IPS DF 6.9 (cell line): ENCODE data around the gene IFNLR1.

ENCODE experiments used
- DNase-seq: peaks from one replicate; pipeline ENCODE4 v3.0.0-alpha.2; 2013; ENCODE audit warnings: low read depth, low spot score
- H3K27ac ChIP-seq: one replicate; pipeline ENCODE4 v1.5.1; 2013; ENCODE audit warnings: low read length, control low read depth
- H3K27me3 ChIP-seq: 2 replicates; pipeline ENCODE4 v1.6.1; 2013; ENCODE audit warnings: mild to moderate bottlenecking, low read length; ENCODE audit not compliant: control insufficient read depth, insufficient read depth
- H3K36me3 ChIP-seq: 2 replicates; pipeline ENCODE4 v1.6.1; 2013; ENCODE audit warnings: low read length; ENCODE audit not compliant: control insufficient read depth, insufficient read depth
- H3K4me1 ChIP-seq: 2 replicates; pipeline ENCODE4 v1.6.1; 2013; ENCODE audit warnings: low read length; ENCODE audit not compliant: control insufficient read depth, insufficient read depth
- H3K4me3 ChIP-seq: 2 replicates; pipeline ENCODE4 v1.5.1; 2013; ENCODE audit warnings: mild to moderate bottlenecking, low read length
- H3K9me3 ChIP-seq: 2 replicates; pipeline ENCODE4 v1.6.1; 2013; ENCODE audit warnings: low read length, inconsistent platforms; ENCODE audit not compliant: control insufficient read depth, insufficient read depth
- WGBS: extraction: QIAGEN DNeasy Blood & Tissue Kit; methylation state at CpG from one replicate; pipeline ENCODE4 v1.1.7; 2013; ENCODE audit warnings: mixed read lengths, missing lambda C conversion rate; ENCODE audit not compliant: insufficient read length, insufficient coverage; 5-methylcytosine and 5-hydroxymethylcytosine counted together

IFNLR1 gene

DNA sequence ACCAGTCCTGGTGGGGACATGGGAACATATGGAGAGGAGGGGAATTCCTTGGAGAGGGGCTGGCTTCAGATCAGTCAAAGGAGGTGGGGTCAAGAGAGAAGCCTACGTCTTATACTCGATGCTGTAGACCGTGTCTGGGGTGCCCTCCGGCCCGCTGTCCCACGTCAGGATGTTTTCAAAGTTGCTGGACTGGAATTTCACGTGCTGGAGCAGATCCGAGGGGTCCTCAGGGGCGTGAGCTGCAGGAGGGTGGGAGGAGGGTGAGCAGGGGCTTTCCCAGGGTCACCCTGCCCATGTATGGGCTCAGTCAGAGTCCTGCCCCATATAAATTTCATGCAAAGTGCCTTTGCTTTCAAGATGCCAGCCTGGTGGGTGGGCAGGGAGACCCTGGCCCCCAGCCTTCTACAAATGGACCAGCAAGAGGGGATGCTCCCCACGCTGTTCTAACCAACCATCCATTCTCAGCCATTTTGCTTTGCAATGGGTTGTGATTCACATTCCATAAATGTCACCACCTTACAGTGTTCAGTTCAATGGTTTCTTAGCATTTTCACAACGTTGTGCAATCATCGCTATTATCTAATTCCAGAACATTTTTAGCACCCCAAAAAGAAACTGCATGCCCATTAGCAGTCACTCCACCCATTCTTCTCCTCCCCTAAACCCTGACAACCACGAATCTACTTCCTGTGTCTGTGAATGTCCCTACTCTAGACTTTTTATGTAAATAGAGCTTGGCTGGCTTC is 48.4 kb downstream of the IFNLR1 start:
- H3K4me3 ChIP-seq: no peak overlapping the region
- no CpG with 5 or more reads among the region's 13 CpGs for WGBS
- H3K27ac ChIP-seq: no peak overlapping the region
- no peaks in the 10 kb centered on the region for H3K4me1 ChIP-seq
- H3K9me3 ChIP-seq: no peaks in the 10 kb centered on the region
- no peaks in the 10 kb centered on the region for H3K36me3 ChIP-seq
- DNase-seq: no peak
- H3K27me3 ChIP-seq: no peaks in the 10 kb centered on the region

DNA sequence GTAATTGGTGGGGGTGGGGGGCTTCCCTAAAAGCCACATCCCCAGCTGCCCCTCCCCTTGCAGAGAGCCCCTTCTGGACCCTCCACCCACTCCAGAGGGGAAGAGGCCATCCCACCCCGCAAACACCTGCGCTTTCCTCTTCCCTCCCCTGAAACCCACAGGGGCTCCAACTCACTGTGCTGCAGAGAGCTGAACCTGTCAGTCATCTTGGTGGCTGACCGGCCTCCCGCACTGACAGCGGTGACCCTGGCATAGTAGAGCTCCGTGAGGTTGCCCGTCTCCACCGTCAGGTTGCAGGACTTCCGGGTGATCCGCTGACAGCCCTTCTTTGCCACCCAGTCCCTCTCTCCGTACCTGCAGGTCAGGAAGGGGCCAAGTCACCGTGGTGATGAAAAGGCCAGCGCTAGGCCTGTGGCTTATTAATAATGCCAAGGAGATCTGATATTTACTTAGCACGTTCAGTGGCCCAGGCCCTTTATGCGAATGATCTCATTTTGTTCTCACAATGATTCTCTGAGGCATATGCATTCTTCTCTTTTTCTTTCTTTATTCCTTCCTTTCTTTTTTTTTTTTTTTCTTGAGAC is 50.0 kb downstream of the IFNLR1 start:
- WGBS: no CpG with 5 or more reads among the region's 15 CpGs
- no peaks in the 10 kb centered on the region for H3K36me3 ChIP-seq
- no peaks in the 10 kb centered on the region for H3K9me3 ChIP-seq
- no peak overlapping the region for H3K27ac ChIP-seq
- H3K4me1 ChIP-seq: no peaks in the 10 kb centered on the region
- H3K27me3 ChIP-seq: no peaks in the 10 kb centered on the region
- no peak for DNase-seq
- no peak overlapping the region for H3K4me3 ChIP-seq

DNA sequence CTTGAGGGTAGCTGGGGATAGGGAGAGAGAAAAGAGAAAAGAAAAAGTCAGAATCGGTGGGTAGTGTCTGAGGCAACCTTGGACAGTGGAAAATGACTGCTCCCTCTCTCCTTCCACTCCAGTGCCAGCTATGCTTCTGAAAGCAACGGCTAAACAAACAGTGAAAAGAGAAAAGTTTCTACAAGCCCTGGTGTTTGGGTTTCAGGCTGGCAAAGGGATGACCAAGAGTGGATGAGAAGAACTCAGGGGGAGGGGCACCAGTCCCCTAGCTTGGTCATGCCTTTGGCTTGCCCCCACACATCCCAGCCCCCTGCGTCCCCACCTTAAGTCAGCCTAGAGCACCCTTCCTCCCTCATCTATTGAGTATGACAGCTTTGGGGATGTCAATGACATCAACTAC is 52.7 kb downstream of the IFNLR1 start:
- Histone ChIP-seq H3K27me3 (no peaks in the 10 kb centered on the region), H3K4me3 (no peak overlapping the region), H3K27ac (no peak overlapping the region), H3K36me3 (no peaks in the 10 kb centered on the region), H3K9me3 (no peaks in the 10 kb centered on the region), H3K4me1 (no peaks in the 10 kb centered on the region)
- no CpG with 5 or more reads among the region's 3 CpGs for WGBS
- DNase-seq: no peak

DNA sequence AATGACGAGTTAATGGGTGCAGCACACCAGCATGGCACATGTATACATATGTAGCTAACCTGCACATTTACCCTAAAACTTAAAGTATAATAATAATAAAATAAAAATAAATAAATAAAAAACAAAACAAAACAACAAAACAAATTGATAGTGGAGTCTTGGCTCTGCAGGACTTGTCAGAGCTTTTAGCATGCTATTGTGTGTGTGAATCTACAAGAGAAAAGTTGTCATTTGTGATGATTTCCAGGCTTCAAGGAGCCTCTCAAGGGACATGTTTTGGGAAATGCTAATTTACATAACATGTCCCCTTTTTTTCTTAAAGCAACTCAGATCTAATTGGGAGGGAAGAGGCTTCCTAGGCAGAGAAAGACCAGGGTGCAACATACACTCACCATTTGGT is 53.3 kb downstream of the IFNLR1 start:
- Histone ChIP-seq H3K9me3 (no peaks in the 10 kb centered on the region), H3K4me1 (no peaks in the 10 kb centered on the region), H3K27ac (no peak overlapping the region), H3K27me3 (no peaks in the 10 kb centered on the region), H3K4me3 (no peak overlapping the region), H3K36me3 (no peaks in the 10 kb centered on the region)
- DNase-seq: no peak
- WGBS: no CpG with 5 or more reads among the region's 1 CpG

DNA sequence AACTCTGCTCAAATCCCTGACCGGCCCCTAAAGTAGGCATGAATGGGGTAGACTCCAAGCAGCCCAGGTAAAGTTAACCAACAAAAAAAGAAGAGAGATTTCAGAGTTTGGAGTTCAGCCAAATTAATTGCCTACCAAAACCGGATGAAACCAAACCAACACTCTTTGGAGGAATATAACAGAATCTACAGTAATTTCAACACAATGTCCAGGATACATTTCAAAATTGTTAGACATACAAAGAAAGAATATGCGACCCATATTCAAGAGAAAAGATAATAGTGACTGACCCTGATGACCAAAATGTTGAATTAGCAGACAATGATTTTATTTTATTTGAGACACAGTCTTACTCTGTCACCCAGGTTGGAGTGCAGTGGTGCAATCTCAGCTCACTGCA is 56.7 kb downstream of the IFNLR1 start:
- Histone ChIP-seq H3K36me3 (no peaks in the 10 kb centered on the region), H3K9me3 (no peaks in the 10 kb centered on the region), H3K27ac (no peak overlapping the region), H3K4me3 (no peak overlapping the region), H3K27me3 (no peaks in the 10 kb centered on the region), H3K4me1 (no peaks in the 10 kb centered on the region)
- WGBS: no CpG with 5 or more reads among the region's 3 CpGs
- DNase-seq: no peak

DNA sequence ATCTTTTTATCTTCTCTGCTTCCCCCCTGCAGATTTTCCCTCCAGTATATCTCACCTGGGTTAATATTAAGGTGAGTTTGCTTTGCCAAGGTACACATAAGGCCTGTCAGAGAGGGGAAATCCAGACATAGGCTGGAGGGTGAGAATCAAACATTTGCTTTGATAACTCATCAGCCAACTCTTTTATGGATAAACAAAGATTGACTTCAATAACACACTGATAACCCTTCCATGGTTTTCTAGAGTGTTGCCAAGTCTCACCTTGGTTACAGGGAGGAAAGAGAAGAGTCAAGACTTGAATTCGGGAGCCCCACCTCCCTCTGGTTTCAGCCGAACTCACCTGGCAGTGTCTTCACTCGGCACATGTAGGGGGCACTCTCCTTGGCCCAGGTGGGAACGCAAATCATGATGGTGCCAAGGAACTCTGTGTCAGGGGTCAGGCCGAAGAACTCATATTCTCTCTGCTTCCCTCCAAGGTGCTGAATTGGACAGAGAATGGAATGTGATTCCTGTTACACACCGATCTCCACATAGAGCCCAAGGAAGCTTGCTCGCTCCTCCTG is 59.2 kb downstream of the IFNLR1 start:
- no peak overlapping the region for H3K4me3 ChIP-seq
- no peaks in the 10 kb centered on the region for H3K27me3 ChIP-seq
- H3K9me3 ChIP-seq: no peaks in the 10 kb centered on the region
- no peak overlapping the region for H3K27ac ChIP-seq
- no peaks in the 10 kb centered on the region for H3K4me1 ChIP-seq
- no peak for DNase-seq
- WGBS: no CpG with 5 or more reads among the region's 7 CpGs
- H3K36me3 ChIP-seq: no peaks in the 10 kb centered on the region

GRCh38 chr1:24127134-24127800 is 59.8 kb downstream of the IFNLR1 start:
- no peaks in the 10 kb centered on the region for H3K36me3 ChIP-seq
- no peaks in the 10 kb centered on the region for H3K27me3 ChIP-seq
- no peaks in the 10 kb centered on the region for H3K9me3 ChIP-seq
- WGBS: no CpG with 5 or more reads among the region's 3 CpGs
- DNase-seq: no peak
- no peaks in the 10 kb centered on the region for H3K4me1 ChIP-seq
- no peak overlapping the region for H3K27ac ChIP-seq
- no peak overlapping the region for H3K4me3 ChIP-seq

DNA sequence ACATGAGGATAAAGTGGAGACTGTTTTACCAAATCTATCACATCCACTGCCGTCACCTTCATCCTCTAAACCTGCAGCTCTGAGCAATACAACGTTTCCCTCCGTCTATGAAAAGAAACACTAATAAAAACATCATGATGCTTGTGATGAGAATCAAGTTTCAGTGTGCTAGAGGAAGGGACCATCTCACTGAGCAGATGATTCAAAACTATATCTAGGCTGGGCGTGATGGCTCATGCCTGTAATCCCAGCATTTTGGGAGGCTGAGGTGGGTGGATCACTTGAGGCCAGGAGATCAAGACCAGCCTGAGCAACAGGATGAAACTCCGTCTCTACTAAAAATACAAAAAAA is 60.4 kb downstream of the IFNLR1 start:
- Histone ChIP-seq H3K9me3 (no peaks in the 10 kb centered on the region), H3K4me1 (no peaks in the 10 kb centered on the region), H3K36me3 (no peaks in the 10 kb centered on the region), H3K27ac (no peak overlapping the region), H3K4me3 (no peak overlapping the region), H3K27me3 (no peaks in the 10 kb centered on the region)
- WGBS: no CpG with 5 or more reads among the region's 5 CpGs
- DNase-seq: no peak

DNA sequence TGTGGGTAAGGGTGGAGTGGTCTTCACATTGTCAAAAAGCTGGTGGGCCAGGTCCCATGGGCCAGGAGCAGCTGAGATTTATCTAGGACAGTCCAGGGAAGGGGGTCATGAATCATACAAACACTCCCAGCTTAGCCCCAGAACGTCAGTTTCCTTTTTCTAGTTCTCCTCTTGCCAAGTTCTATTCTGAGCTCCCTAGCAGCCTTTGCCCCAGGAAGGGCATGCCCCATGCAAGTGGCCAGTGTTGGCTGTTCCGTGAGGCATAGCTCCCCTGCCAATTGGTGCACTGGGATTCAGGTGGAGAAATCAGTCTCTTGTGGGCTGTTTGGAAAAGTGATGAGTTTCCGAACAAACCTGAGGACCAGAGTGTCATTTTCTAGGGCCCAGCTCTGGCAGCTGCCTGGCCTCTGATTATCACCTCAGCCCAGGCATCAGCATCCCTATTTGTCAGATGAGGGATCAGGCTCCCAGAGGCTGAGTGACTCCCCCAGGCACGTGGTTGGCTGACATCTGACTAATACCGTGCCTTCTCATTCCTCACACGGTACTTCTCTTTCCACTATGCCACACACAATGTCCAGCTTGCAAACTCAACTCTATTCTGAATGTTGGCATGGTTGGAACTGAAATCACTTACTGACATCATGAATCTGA is 60.9 kb downstream of the IFNLR1 start:
- H3K4me3 ChIP-seq: no peak overlapping the region
- no peaks in the 10 kb centered on the region for H3K4me1 ChIP-seq
- DNase-seq: no peak
- no CpG with 5 or more reads among the region's 6 CpGs for WGBS
- no peak overlapping the region for H3K27ac ChIP-seq
- H3K36me3 ChIP-seq: no peaks in the 10 kb centered on the region
- no peaks in the 10 kb centered on the region for H3K9me3 ChIP-seq
- H3K27me3 ChIP-seq: no peaks in the 10 kb centered on the region

DNA sequence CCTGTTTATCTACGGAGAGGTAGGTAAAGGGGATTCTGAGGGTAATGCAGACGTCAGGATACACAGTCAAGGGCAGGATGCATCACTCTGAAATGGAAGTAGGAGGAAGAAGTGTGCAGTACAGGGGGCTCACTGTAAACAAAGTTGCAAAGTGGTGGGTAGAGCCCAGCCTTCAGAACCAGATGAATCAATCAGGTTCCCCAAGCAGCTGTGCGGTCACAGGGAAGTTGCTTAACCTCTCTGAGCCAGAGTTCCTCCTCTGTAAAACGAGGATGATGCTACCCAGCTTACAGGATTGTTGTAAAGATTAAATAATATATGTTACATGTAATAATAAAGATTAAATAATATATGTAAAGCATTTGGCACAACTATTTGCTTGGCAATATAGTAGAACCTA is 61.6 kb downstream of the IFNLR1 start:
- H3K9me3 ChIP-seq: no peaks in the 10 kb centered on the region
- H3K27me3 ChIP-seq: no peaks in the 10 kb centered on the region
- no peaks in the 10 kb centered on the region for H3K36me3 ChIP-seq
- no peaks in the 10 kb centered on the region for H3K4me1 ChIP-seq
- H3K27ac ChIP-seq: no peak overlapping the region
- whole genome bisulfite sequencing: no CpG with 5 or more reads among the region's 4 CpGs
- no peak overlapping the region for H3K4me3 ChIP-seq
- DNase-seq: no peak
